Sigmoid colon (tissue), 7 donors: ENCODE results near the gene CNRIP1. TPM values are rescaled to one million over a fixed set of nuclear protein-coding genes. Genes with fewer than 3 reads are reported as not detected.

Source experiments
- DNase-seq: peaks from one replicate; pipeline ENCODE4 v3.0.0-alpha.2; 2019
- H3K27ac ChIP-seq, 4 donors: fragments of 200-600 bp; sonication (generic); one replicate each; pipeline ENCODE4 v1.5.1; 2016 to 2019; ENCODE audit warnings: mild to moderate bottlenecking in 1 of 4
- H3K27me3 ChIP-seq, 3 donors: fragments of 200-600 bp; sonication (generic); one replicate each; pipeline ENCODE4 v1.5.1; 2019; ENCODE audit warnings: mild to moderate bottlenecking in 1 of 3
- H3K36me3 ChIP-seq, 4 donors: fragments of 200-600 bp; sonication (generic); one replicate each; pipeline ENCODE4 v1.5.1; 2016 to 2019
- H3K4me1 ChIP-seq, 4 donors: fragments of 200-600 bp; sonication (generic); one replicate each; pipeline ENCODE4 v1.5.1; 2017 to 2019
- H3K4me3 ChIP-seq, 4 donors: fragments of 200-600 bp; sonication (generic); one replicate each; pipeline ENCODE4 v1.5.1; 2017 to 2019; ENCODE audit warnings: mild to moderate bottlenecking in 2 of 4, moderate library complexity in 1 of 4
- H3K9me3 ChIP-seq, 4 donors: fragments of 200-600 bp in 3 of 4; sonication (generic) in 3 of 4; one replicate each; pipeline versions ENCODE4 v1.5.1 to v1.6.1; 2013 to 2019
- CTCF ChIP-seq, 4 experiments: fragments of 450-650 bp in 3 of 4; fragments of 200-600 bp in 1 of 4; IDR thresholded peaks; one replicate each; pipeline ENCODE4 v1.5.1; 2016 to 2019; ENCODE audit warnings: antibody characterized with exemption in 4 of 4, mild to moderate bottlenecking in 3 of 4, moderate library complexity in 2 of 4
- EP300 ChIP-seq, 4 donors: sonication (generic); formaldehyde crosslinking; IDR thresholded peaks; one replicate each; pipeline ENCODE4 v1.6.1; 2017; ENCODE audit warnings: antibody characterized with exemption in 4 of 4
- POLR2A ChIP-seq, 2 donors: fragments of 450-650 bp; IDR thresholded peaks; one replicate each; pipeline ENCODE4 v1.6.1; 2016; ENCODE audit warnings: antibody characterized with exemption in 2 of 2, mild to moderate bottlenecking in 2 of 2, moderate library complexity in 2 of 2
- POLR2AphosphoS5 ChIP-seq, 4 donors: sonication (generic); formaldehyde crosslinking; IDR thresholded peaks; one replicate each; pipeline ENCODE4 v1.6.1; 2017; ENCODE audit warnings: antibody characterized with exemption in 4 of 4
- WGBS, 2 donors: extraction: QIAGEN DNeasy Blood & Tissue Kit; methylation state at CpG; one replicate each; pipeline ENCODE4 v1.1.7; 2013; 5-methylcytosine and 5-hydroxymethylcytosine counted together
- intact Hi-C: fragments of 100-400 bp; cut with DNase I; formaldehyde crosslinking; loops from one replicate; pipeline ENCODE4 v1.15.1; 2023
- polyA plus RNA-seq, 3 donors: library from polyadenylated mRNA; stranded (reverse); fragments of 200-250 nt; gene quantifications; one replicate each; pipeline ENCODE4 v1.2.3, GENCODE V29; 2013
- total RNA-seq, 4 donors: library from RNA; depleted of rRNA; stranded (reverse); fragments of >200 nt; gene quantifications; one replicate each; pipeline ENCODE4 v1.1.0, GENCODE V29; 2016
- donor health status: healthy with polysubstance abuse.
- donor health status: Bipolar disorder and iron deficiency.
- donor health status: healthy.

The CNRIP1 gene
- total and polyA plus RNA-seq, 7 donors: 6.2 to 38.2 (median 22.5) TPM

DNA sequence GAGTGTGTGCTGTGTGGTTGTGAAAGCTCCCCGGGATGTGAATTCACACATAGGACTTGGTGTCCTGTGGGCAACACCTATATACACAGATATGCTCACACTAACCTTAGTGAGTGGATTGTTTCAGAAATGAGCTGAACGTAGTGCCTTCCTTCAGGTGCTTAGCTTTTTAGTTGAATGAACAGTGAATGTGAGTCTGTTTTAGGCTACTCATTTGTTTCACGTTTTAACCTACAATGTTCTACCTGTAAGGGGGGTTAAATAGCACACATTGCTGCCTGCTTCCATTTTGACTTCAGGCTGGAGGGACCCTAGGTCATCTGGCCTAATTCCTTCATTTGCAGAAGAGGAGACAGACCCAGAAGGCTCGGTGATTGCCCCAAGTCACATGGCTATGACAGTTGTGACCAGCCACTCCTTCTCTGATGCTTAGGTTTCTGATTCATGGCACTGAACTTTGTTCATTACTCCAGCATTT lies 46.4 kb upstream of the CNRIP1 start:
- H3K27me3 ChIP-seq: no peaks in the 10 kb centered on the region
- H3K9me3 ChIP-seq: no peaks in the 10 kb centered on the region
- no peak for DNase-seq
- H3K4me3 ChIP-seq: peak overlapping the region in 2 of 4 donors; percentile 12 to 36
- peak in 1 of 4 donors; percentile 22 for TF ChIP-seq POLR2AphosphoS5 (IDR thresholded peaks at IDR 0.05)
- no peak for TF ChIP-seq POLR2A (IDR thresholded peaks at IDR 0.05)
- TF ChIP-seq CTCF (IDR thresholded peaks at IDR 0.05): no peak
- TF ChIP-seq EP300 (IDR thresholded peaks at IDR 0.05): no peak
- H3K4me1 ChIP-seq: peaks cover 0 to 16% (median 8%) of the 10 kb centered on the region in 4 donors
- H3K27ac ChIP-seq: peak overlapping the region in 2 of 4 donors; percentile 22 to 41
- intact Hi-C loops: no loop called here
- WGBS, 2 donors: 55 to 67% methylated on average over 4 of the region's 4 CpGs
- no peaks in the 10 kb centered on the region for H3K36me3 ChIP-seq

- Histone ChIP-seq H3K4me3 (peak within 1 kb of the TSS in 2 of 4 donors; percentile 12 to 36), H3K36me3 (no peaks in the 10 kb centered on the region), H3K27me3 (no peaks in the 10 kb centered on the region), H3K9me3 (no peaks in the 10 kb centered on the region), H3K4me1 (peaks cover 0 to 16% (median 8%) of the 10 kb centered on the region in 4 donors), H3K27ac (peak within 1 kb of the TSS in 3 of 4 donors; percentile 22 to 41 (median 25))
- TF ChIP-seq POLR2AphosphoS5 (IDR thresholded peaks at IDR 0.05) (peak in 3 of 4 donors; percentile 25 to 70 (median 46)), POLR2A (IDR thresholded peaks at IDR 0.05) (no peak)
- peak; percentile 79 for DNase-seq
- WGBS, 2 donors: 55 to 85% methylated on average over 7 of the region's 7 CpGs
- intact Hi-C loops: no loop called here
Observed at GRCh38 chr2:68365087-68365486, 45.3 kb upstream of the CNRIP1 start, which contains the start of gene PLEK. Gene PLEK, plus strand, starts transcription at chr2:68365282. Its CDS starts 70 bp downstream, at chr2:68365352.

GRCh38 chr2:68363721-68364120 lies 44.0 kb upstream of the CNRIP1 start:
- intact Hi-C loops: no loop called here

GRCh38 chr2:68362749-68363148 lies 43.0 kb upstream of the CNRIP1 start:
- Histone ChIP-seq H3K4me3 (no peak overlapping the region), H3K4me1 (peaks cover 0 to 4% (median 2%) of the 10 kb centered on the region in 4 donors), H3K36me3 (no peaks in the 10 kb centered on the region), H3K9me3 (no peaks in the 10 kb centered on the region), H3K27me3 (no peaks in the 10 kb centered on the region), H3K27ac (no peak overlapping the region)
- no peak for DNase-seq
- intact Hi-C loops: loop anchor here (1.0 kb wide), 1 partner anchor 79 kb away; no protein-coding TSS in a partner anchor
- TF ChIP-seq POLR2AphosphoS5 (IDR thresholded peaks at IDR 0.05) (no peak), EP300 (IDR thresholded peaks at IDR 0.05) (no peak), POLR2A (IDR thresholded peaks at IDR 0.05) (no peak), CTCF (IDR thresholded peaks at IDR 0.05) (no peak)
- 70 to 90% methylated on average over 7 of the region's 7 CpGs for WGBS, 2 donors

More at GRCh38 chr2:68363721-68364120, 44.0 kb upstream of the CNRIP1 start:
- Histone ChIP-seq H3K36me3 (no peaks in the 10 kb centered on the region), H3K27me3 (no peaks in the 10 kb centered on the region), H3K27ac (no peak overlapping the region), H3K9me3 (no peaks in the 10 kb centered on the region), H3K4me1 (peaks cover 0 to 13% (median 6%) of the 10 kb centered on the region in 4 donors), H3K4me3 (no peak overlapping the region)
- TF ChIP-seq CTCF (IDR thresholded peaks at IDR 0.05) (no peak), POLR2AphosphoS5 (IDR thresholded peaks at IDR 0.05) (no peak), POLR2A (IDR thresholded peaks at IDR 0.05) (no peak), EP300 (IDR thresholded peaks at IDR 0.05) (no peak)
- WGBS, 2 donors: 92 to 94% methylated on average over 4 of the region's 4 CpGs
- DNase-seq: no peak

DNA sequence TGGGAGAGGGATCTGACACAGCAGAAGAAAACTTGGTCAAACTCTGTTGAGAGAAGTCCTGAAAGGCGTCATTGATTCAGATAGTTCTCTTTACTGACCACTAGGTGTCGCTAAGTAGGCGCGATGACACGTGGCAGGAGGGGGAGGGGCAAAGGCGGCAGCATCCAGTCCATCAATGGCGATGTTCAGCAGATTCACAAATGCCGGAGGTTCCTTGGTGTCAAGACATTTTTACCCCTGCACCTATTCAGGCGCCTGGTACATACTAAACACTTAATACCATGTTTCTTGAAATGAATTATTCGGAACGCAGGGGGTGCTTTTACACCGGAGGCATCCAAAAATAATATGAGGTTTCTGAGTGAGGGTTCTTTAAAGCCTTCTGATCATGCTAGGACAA lies 42.3 kb upstream of the CNRIP1 start:
- intact Hi-C loops: loop anchor here (1.0 kb wide), 1 partner anchor 79 kb away; no protein-coding TSS in a partner anchor
- no peaks in the 10 kb centered on the region for H3K9me3 ChIP-seq
- peak; percentile 86 for DNase-seq

More for the DNA sequence above, 42.3 kb upstream of the CNRIP1 start:
- Histone ChIP-seq H3K36me3 (no peaks in the 10 kb centered on the region), H3K4me1 (peaks cover 0 to 4% (median 0%) of the 10 kb centered on the region in 4 donors), H3K4me3 (no peak overlapping the region), H3K27ac (no peak overlapping the region), H3K27me3 (no peaks in the 10 kb centered on the region)
- TF ChIP-seq POLR2AphosphoS5 (IDR thresholded peaks at IDR 0.05): no peak
- TF ChIP-seq POLR2A (IDR thresholded peaks at IDR 0.05): no peak
- peak; percentile 47 to 89 (median 68) for TF ChIP-seq CTCF (IDR thresholded peaks at IDR 0.05)
- no peak for TF ChIP-seq EP300 (IDR thresholded peaks at IDR 0.05)
- WGBS, 2 donors: 18 to 25% methylated on average over 12 of the region's 12 CpGs
